PC-3 (cell line): ENCODE measurements around the gene HECW1.

Experiments used
- EZH2 ChIP-seq: fragments of 300-600 bp; sonication (generic); IDR thresholded peaks from one replicate; pipeline ENCODE4 v1.6.1; 2017; ENCODE audit warnings: antibody characterized with exemption, mild to moderate bottlenecking, low read length; ENCODE audit not compliant: unreplicated experiment
- TF ChIP-seq, protein P1 (sequence below): fragments of 300-600 bp; sonication (generic); conservative IDR thresholded peaks from 2 replicates; pipeline ENCODE4 v1.5.1; 2017; ENCODE audit warnings: antibody characterized with exemption, low read depth, mild to moderate bottlenecking, low read length

DNA sequence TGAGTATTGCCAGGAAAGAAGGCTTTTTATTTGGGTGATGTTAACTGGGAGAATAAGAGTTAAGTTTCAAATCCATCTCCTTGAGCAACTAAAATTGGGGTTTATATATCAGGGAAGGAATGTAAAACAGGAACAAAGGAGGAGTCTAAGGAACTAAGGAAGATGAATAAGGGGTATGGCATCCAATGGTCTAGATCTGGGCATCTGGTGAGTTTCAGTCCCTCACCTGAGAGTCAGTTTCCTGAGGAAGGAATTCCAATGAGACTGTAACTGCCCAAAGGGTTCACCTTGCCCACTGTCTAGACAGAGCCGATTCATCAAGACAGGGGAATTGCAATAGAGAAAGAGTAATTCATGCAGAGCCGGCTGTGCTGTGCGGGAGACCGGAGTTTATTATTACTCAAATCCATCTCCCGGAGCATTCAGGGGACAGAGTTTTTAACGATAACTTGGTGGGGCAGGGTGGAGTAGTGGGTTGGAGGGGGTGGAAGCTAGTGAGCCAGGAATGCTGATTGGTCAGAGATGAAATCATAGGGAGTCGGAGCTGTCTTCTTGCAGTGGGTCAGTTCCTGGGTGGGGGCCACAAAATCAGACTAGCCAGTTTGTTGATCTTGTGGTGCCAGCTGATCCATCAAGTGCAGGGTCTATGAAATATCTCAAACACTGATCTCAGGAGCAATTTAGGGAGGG, 282.1 kb downstream of the HECW1 start:
- TF ChIP-seq, protein P1, sequence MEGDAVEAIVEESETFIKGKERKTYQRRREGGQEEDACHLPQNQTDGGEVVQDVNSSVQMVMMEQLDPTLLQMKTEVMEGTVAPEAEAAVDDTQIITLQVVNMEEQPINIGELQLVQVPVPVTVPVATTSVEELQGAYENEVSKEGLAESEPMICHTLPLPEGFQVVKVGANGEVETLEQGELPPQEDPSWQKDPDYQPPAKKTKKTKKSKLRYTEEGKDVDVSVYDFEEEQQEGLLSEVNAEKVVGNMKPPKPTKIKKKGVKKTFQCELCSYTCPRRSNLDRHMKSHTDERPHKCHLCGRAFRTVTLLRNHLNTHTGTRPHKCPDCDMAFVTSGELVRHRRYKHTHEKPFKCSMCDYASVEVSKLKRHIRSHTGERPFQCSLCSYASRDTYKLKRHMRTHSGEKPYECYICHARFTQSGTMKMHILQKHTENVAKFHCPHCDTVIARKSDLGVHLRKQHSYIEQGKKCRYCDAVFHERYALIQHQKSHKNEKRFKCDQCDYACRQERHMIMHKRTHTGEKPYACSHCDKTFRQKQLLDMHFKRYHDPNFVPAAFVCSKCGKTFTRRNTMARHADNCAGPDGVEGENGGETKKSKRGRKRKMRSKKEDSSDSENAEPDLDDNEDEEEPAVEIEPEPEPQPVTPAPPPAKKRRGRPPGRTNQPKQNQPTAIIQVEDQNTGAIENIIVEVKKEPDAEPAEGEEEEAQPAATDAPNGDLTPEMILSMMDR: no peak
- no peak for TF ChIP-seq EZH2
